Esophagus (tissue), 2 donors: ENCODE data around the gene PTPRD. TPM values are rescaled to one million over a fixed set of nuclear protein-coding genes. Genes with fewer than 3 reads are reported as not detected.

ENCODE experiments used
- H3K27ac ChIP-seq, 2 donors: one replicate each; pipeline ENCODE4 v1.5.1; 2013; ENCODE audit warnings: low read depth in 2 of 2, mild to moderate bottlenecking in 2 of 2, inconsistent platforms in 1 of 2, low read length in 1 of 2, moderate library complexity in 1 of 2
- H3K27me3 ChIP-seq, 2 donors: one replicate each; pipeline ENCODE4 v1.6.1; 2013; ENCODE audit warnings: low read length in 2 of 2, control low read depth in 1 of 2, mild to moderate bottlenecking in 1 of 2; ENCODE audit not compliant: insufficient read depth in 2 of 2, control insufficient read depth in 1 of 2
- H3K36me3 ChIP-seq, 2 donors: one replicate each; pipeline ENCODE4 v1.6.1; 2013; ENCODE audit warnings: low read length in 1 of 2; ENCODE audit not compliant: control insufficient read depth in 2 of 2, insufficient read depth in 2 of 2
- H3K4me1 ChIP-seq, 2 donors: one replicate each; pipeline ENCODE4 v1.6.1; 2013; ENCODE audit warnings: low read length in 1 of 2; ENCODE audit not compliant: control insufficient read depth in 2 of 2, insufficient read depth in 2 of 2
- H3K4me3 ChIP-seq, 2 donors: one replicate each; pipeline ENCODE4 v1.5.1; 2013; ENCODE audit warnings: low read length in 2 of 2, mild to moderate bottlenecking in 2 of 2, low read depth in 1 of 2, moderate library complexity in 1 of 2
- H3K9me3 ChIP-seq, 2 donors: one replicate each; pipeline ENCODE4 v1.6.1; 2013; ENCODE audit warnings: mild to moderate bottlenecking in 2 of 2, low read depth in 1 of 2, low read length in 1 of 2, moderate library complexity in 1 of 2; ENCODE audit not compliant: control insufficient read depth in 2 of 2, insufficient read depth in 1 of 2
- WGBS, 2 donors: extraction: QIAGEN DNeasy Blood & Tissue Kit; methylation state at CpG; one replicate each; pipeline ENCODE4 v1.1.7; 2013; 5-methylcytosine and 5-hydroxymethylcytosine counted together
- polyA plus RNA-seq, 2 donors: library from polyadenylated mRNA; stranded (reverse); fragments of 200-250 nt; gene quantifications; one replicate each; pipeline ENCODE4 v1.2.3, GENCODE V29; 2013
- donor health status: healthy with polysubstance abuse.
- donor health status: Bipolar disorder and iron deficiency.

The PTPRD gene
- polyA plus RNA-seq, 2 donors = 0.53 to 0.60 TPM

DNA sequence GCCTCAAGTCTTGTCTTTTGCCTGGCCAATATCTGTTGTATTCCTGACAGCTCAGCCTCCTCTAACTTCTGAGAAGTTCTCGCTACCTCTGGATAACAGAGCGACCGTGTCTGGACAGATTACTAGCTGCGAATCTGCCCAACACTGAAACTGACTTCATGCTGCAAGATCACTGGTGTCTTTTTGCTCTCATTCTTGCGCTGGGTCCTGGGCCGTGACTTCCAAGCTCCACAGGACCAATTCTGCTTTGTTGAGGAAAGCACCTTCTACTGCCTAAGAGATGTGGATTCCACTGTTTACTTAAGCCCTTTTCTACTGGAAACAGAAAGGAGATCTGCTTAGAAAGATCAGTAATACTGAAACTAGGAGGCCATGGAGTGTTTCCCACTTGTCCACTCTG is 1834.4 kb downstream of the PTPRD start:
- Histone ChIP-seq H3K4me1 (no peaks in the 10 kb centered on the region), H3K27me3 (no peaks in the 10 kb centered on the region), H3K9me3 (no peaks in the 10 kb centered on the region), H3K36me3 (no peaks in the 10 kb centered on the region), H3K27ac (no peak overlapping the region), H3K4me3 (no peak overlapping the region)
- 90 to 94% methylated on average over 6 of the region's 6 CpGs for WGBS, 2 donors

DNA sequence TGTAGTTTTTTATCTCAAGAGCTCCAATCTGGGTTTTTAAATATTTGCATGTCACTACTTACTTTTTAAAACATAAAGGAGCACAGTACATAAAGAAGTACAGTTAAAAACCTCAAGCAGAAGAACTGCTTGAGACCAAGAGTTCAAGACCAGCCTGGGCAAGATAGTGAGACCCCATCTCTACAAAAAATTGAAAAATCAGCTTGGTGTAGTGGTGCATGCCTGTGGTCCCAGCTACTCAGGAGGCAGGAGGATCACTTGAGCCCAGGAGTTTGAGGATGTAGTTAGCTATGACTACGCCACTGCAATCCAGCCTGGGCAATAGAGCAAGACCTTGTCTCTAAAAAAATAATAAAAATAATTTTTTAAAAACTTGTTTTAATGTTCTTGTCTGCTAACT is 1840.5 kb downstream of the PTPRD start:
- no peaks in the 10 kb centered on the region for H3K4me1 ChIP-seq
- no peak overlapping the region for H3K4me3 ChIP-seq
- H3K9me3 ChIP-seq = no peaks in the 10 kb centered on the region
- H3K36me3 ChIP-seq = no peaks in the 10 kb centered on the region
- H3K27ac ChIP-seq = no peak overlapping the region
- H3K27me3 ChIP-seq = no peaks in the 10 kb centered on the region
- WGBS, 2 donors = 91 to 94% methylated on average over 1 of the region's 1 CpG

DNA sequence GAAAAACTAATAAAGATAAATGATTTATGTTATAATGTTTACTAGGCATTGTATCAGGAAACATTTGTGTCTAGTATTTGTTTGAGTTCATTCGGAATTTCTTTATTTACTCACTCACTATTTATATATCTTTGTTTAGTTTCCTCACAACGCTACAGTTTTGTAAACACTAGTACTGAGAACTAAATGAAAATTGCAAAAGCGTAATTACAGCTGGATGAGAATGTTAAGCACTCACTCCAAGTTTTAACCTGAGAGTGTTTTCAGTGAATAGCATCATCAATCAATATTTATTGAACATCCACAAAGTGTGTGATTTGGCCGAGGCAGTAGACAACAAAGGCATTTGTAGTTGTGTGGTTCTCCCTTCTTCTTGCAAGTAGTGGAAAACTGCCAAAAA is 1843.6 kb downstream of the PTPRD start:
- Histone ChIP-seq H3K36me3 (no peaks in the 10 kb centered on the region), H3K27me3 (no peaks in the 10 kb centered on the region), H3K9me3 (no peaks in the 10 kb centered on the region), H3K4me1 (no peaks in the 10 kb centered on the region), H3K27ac (no peak overlapping the region), H3K4me3 (no peak overlapping the region)
- 62 to 68% methylated on average over 4 of the region's 4 CpGs for WGBS, 2 donors

DNA sequence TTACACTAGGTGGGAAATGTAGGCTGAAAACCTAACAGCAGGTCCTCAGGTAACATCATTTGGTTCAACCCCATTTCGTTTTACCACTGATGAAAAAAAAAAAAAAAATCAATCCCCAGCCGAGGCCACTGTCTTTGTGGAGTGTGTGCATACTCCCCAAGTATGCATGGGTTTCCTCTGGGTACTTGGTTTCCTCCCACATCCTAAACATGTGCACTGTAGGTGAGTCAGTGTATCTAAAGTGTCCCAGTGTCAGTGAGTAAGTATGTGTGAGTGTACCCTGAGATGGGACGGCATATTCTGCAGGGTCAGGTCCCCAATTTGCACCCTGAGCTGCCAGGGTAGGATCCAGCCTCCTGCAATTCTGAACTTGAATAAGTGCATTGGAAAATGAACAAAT is 1846.7 kb downstream of the PTPRD start:
- 78 to 84% methylated on average over 3 of the region's 3 CpGs for WGBS, 2 donors
- no peak overlapping the region for H3K27ac ChIP-seq

DNA sequence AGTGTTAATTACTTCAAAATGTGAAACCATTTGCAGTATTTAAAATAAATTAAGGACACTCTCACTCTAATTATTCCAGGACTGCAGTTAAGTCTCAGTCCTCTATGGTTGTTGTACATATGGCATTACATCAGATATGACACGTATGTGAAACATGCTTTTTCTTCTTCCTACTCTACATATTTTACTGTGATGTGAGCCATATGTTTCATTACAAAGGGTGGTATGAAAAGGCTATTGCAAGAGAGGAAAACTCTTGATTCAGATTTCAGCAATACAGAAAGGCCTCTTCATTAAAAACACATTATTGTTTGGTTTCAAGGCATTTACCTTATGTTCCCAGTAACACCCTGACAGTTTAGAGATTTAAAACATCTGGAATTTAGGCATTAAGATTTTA is 1848.8 kb downstream of the PTPRD start:
- WGBS, 2 donors = 88 to 90% methylated on average over 1 of the region's 1 CpG

More for the DNA sequence above, 1846.7 kb downstream of the PTPRD start:
- Histone ChIP-seq H3K9me3 (no peaks in the 10 kb centered on the region), H3K4me3 (no peak overlapping the region), H3K36me3 (no peaks in the 10 kb centered on the region), H3K27me3 (no peaks in the 10 kb centered on the region), H3K4me1 (no peaks in the 10 kb centered on the region)

DNA sequence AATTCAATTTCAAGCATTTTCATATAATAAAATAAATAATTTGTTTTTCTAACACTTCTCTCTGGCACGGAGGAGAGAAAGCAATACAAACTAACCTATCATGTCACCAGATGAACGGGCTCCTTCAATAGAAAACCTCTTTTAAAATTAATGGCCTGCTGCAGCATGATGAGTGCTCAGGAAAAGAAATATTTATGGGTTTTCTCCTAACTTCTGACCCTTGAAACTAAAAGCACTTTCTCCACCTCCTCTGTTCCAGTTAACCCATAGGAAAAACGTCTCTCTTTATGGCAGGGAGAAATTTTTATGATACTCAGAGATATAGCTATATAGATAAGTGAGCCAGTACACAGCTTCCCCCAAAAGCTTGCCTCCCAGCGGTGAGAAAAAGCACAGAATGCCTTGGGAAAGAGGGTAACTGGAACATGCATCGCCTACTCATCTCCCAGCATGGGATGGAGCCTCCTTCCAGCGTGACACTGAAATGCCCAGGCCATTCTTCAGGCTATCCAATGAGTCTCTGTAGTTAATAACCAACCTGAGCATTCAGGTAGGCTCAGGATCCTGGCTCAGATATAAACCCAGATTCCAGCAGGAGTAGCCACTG is 1850.2 kb downstream of the PTPRD start:
- H3K4me3 ChIP-seq = no peak overlapping the region
- no peaks in the 10 kb centered on the region for H3K9me3 ChIP-seq
- no peaks in the 10 kb centered on the region for H3K36me3 ChIP-seq
- H3K27me3 ChIP-seq = no peaks in the 10 kb centered on the region
- 73 to 80% methylated on average over 6 of the region's 6 CpGs for WGBS, 2 donors
- H3K4me1 ChIP-seq = no peaks in the 10 kb centered on the region
- no peak overlapping the region for H3K27ac ChIP-seq

More for the DNA sequence above, 1848.8 kb downstream of the PTPRD start:
- Histone ChIP-seq H3K4me1 (no peaks in the 10 kb centered on the region), H3K9me3 (no peaks in the 10 kb centered on the region), H3K27me3 (no peaks in the 10 kb centered on the region), H3K27ac (no peak overlapping the region), H3K4me3 (no peak overlapping the region), H3K36me3 (no peaks in the 10 kb centered on the region)

DNA sequence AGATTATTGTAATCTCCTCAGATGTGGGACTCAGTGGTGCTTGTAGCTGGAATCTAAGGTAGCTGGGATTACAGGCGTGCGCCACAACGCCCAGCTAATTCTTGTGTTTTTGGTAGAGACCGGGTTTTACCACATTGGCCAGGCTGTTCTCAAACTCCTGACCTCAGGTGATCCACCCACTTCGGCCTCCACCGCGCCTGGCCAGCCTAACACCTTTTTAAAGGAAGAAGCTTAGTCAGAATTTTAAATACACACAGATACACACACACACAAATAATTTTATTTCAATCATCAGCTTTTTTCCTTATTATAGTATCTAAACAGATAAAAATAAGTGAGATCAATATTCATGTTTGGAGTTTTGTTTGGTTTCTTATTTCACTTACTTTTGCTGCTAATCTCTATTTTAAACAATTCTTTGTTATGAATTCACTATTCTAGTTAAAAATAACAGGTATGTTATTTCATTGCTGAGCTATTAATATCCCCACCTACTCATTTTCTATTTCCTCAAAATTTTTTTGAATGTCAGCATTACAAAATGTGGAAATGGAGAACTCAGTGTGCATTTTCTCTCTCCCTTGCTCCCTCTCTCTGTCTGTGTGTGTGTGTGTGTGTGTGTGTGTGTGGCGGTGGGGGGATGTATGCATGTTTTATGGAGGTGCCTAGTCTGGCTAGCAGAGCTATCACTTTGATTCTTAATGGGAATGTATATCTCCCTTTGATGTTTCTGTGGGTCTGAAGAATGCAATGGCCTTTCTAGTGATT is 1852.6 kb downstream of the PTPRD start:
- no peaks in the 10 kb centered on the region for H3K27me3 ChIP-seq
- whole genome bisulfite sequencing, 2 donors = 92 to 94% methylated on average over 8 of the region's 8 CpGs

DNA sequence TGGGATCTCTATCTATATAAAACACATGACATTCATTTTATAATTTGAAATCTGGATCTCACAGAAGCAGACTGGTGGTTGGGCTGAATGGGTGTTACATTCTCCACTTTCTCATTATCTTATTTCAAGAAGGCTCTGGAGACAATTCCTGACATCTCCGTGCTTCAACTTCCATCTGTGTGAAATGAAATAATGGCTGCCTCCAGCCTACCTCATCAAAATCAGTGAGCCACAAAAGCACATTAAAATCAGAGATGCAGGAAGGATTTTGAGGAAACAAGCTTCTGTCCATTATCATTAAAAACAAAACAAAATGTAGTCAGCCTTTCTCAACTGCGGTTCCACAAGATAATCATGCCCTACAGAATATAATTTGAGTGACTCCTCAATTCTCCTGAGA is 1854.9 kb downstream of the PTPRD start:
- Histone ChIP-seq H3K36me3 (no peaks in the 10 kb centered on the region), H3K27me3 (no peaks in the 10 kb centered on the region), H3K4me1 (no peaks in the 10 kb centered on the region), H3K27ac (no peak overlapping the region), H3K9me3 (no peaks in the 10 kb centered on the region), H3K4me3 (no peak overlapping the region)
- WGBS, 2 donors = 85 to 88% methylated on average over 2 of the region's 2 CpGs

More for the DNA sequence above, 1852.6 kb downstream of the PTPRD start:
- H3K27ac ChIP-seq = no peak overlapping the region
- H3K9me3 ChIP-seq = no peaks in the 10 kb centered on the region
- no peak overlapping the region for H3K4me3 ChIP-seq
- H3K36me3 ChIP-seq = no peaks in the 10 kb centered on the region
- H3K4me1 ChIP-seq = no peaks in the 10 kb centered on the region

DNA sequence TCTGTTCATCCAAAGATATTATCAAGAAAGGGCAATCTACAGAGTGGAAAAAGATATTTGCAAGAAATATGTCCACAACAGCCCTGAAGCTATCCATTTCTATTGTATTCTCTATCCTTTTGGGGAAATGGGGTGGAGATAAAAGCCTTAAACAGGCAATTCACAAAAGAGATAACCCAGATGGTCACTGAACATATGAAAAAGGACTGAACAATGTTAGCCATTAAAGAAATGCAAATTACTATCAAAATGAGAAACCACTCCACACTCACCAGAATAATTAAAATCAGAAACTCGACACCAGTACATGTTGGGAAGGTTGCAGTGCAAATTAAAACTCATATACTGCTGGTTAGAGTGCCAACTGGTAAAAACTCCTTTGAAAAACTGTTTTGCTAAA is 1858.1 kb downstream of the PTPRD start:
- H3K4me1 ChIP-seq = no peaks in the 10 kb centered on the region
- H3K9me3 ChIP-seq = no peaks in the 10 kb centered on the region
- H3K27ac ChIP-seq = no peak overlapping the region
- WGBS, 2 donors = 83 to 84% methylated on average over 1 of the region's 1 CpG
- H3K27me3 ChIP-seq = no peaks in the 10 kb centered on the region
- H3K4me3 ChIP-seq = no peak overlapping the region
- H3K36me3 ChIP-seq = no peaks in the 10 kb centered on the region

DNA sequence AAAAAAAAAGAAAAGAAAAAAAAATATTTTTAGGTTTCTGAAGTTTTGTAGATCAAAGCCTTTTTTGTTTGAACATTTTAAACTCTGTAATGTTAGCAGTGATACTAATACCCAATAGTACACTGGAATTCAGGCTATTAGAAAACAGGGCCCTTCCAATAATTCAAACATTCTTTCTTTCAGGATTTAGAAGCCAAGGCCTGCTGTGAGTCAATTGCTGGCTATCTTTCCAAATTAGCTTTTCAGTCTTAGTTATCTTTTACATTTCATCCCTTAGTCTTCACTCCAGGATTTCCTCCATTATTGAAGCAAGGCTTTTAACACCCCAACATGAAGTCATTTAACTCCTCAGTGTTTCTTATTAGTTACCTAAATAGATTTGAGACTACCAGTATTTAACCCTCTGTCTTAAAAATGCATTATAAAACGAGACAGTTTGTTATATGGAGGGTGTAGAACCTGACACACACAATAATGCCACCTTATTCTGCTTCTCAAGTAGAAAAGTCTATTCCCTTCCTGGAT is 1861.3 kb downstream of the PTPRD start:
- Histone ChIP-seq H3K4me3 (no peak overlapping the region), H3K4me1 (no peaks in the 10 kb centered on the region), H3K9me3 (no peaks in the 10 kb centered on the region), H3K36me3 (no peaks in the 10 kb centered on the region), H3K27me3 (no peaks in the 10 kb centered on the region), H3K27ac (no peak overlapping the region)
- 61 to 76% methylated on average over 1 of the region's 1 CpG for WGBS, 2 donors
